Mucosa of gallbladder (tissue), 1 donor: ENCODE measurements around the gene NEU3. TPM values are rescaled to one million over a fixed set of nuclear protein-coding genes. Genes with fewer than 3 reads are reported as not detected.

Experiments
- DNase-seq: peaks from one replicate; pipeline ENCODE4 v3.0.0-alpha.2; 2020; ENCODE audit warnings: low spot score
- total RNA-seq: library from RNA; stranded (reverse); gene quantifications from one replicate; pipeline ENCODE4 v1.2.1, GENCODE V29; 2021
- donor health status: DM: no; HTN: no; CAD: no.

NEU3 gene
- total RNA-seq, 1 donor from 2014 or later: 8.1 TPM

GRCh38 chr11:75063741-75064314 is 75.1 kb downstream of the NEU3 start:
- no peak for DNase-seq

- DNase-seq: no peak
These were observed 77.3 kb downstream of the NEU3 start for GRCh38 chr11:75066061-75066460.

Other genes starting within 250 kb of the NEU3 start
- 19.8 TPM for gene RNF169, start 240.1 kb upstream of the NEU3 start, total RNA-seq
- 16.2 TPM for gene XRRA1, start 39.8 kb upstream of the NEU3 start, total RNA-seq
- gene SPCS2, start 39.7 kb upstream of the NEU3 start, total RNA-seq: 145 TPM
- gene OR2AT4, start 107.9 kb downstream of the NEU3 start, total RNA-seq: not detected
- gene SLCO2B1, start 162.2 kb downstream of the NEU3 start, total RNA-seq: 112 TPM